GM10266 (cell line): ENCODE measurements around the gene EHHADH.
"Not testable (repeated sequence)": the region's sequence is repeated elsewhere in the genome, so short reads cannot be mapped to it uniquely, and the experiment has no call there.

Experiments
- DNase-seq: peaks from one replicate; pipeline ENCODE4 v3.0.0; 2012; ENCODE audit errors: extremely low spot score
- CTCF ChIP-seq: IDR thresholded peaks from 2 replicates; pipeline ENCODE4 v1.5.1; 2012; ENCODE audit warnings: mild to moderate bottlenecking, low read depth; ENCODE audit not compliant: control insufficient read depth, insufficient read depth; ENCODE audit errors: missing control alignments

EHHADH gene

GRCh38 chr3:185250247-185250646 is 3.6 kb downstream of the EHHADH start:
- DNase-seq: no peak
- TF ChIP-seq CTCF: no peak

GRCh38 chr3:185242642-185243041 is 11.2 kb downstream of the EHHADH start:
- DNase-seq: no peak
- no peak for TF ChIP-seq CTCF

- TF ChIP-seq CTCF: no peak
- no peak for DNase-seq
Observed at GRCh38 chr3:185236969-185237368, 16.9 kb downstream of the EHHADH start.

- DNase-seq: no peak
- TF ChIP-seq CTCF: no peak
Observed at GRCh38 chr3:185233328-185233727, 20.5 kb downstream of the EHHADH start.

GRCh38 chr3:185226526-185226925 is 27.3 kb downstream of the EHHADH start:
- DNase-seq: not testable (repeated sequence)

- no peak for DNase-seq
- no peak for TF ChIP-seq CTCF
Observed at GRCh38 chr3:185225523-185225922, 28.3 kb downstream of the EHHADH start.

GRCh38 chr3:185225080-185225479 is 28.8 kb downstream of the EHHADH start:
- no peak for DNase-seq
- TF ChIP-seq CTCF: no peak

GRCh38 chr3:185221203-185221602 is 32.6 kb downstream of the EHHADH start:
- TF ChIP-seq CTCF: no peak
- no peak for DNase-seq
